B cell (primary cell): ENCODE results near the gene ARHGAP31.

Source experiments
- CTCF ChIP-seq: fragments of 200-600 bp; IDR thresholded peaks from one replicate; pipeline ENCODE4 v1.8.0; 2022; ENCODE audit warnings: antibody characterized with exemption, mild to moderate bottlenecking
- EZH2 ChIP-seq: IDR thresholded peaks from 2 replicates; pipeline ENCODE4 v1.6.1; 2012; ENCODE audit warnings: borderline replicate concordance, low read depth, mild to moderate bottlenecking, moderate library complexity, low read length; ENCODE audit not compliant: insufficient read depth, poor library complexity, severe bottlenecking

- TF ChIP-seq CTCF: no peak
- TF ChIP-seq EZH2: no peak
Observed at GRCh38 chr3:119395923-119396358, 101.8 kb downstream of the ARHGAP31 start.
